HuH-7.5 (cell line): Measurements from ENCODE around the gene MAPK8IP2.

Experiments
- DNase-seq: peaks from one replicate; pipeline ENCODE4 v3.0.0; 2011; ENCODE audit warnings: low spot score

The MAPK8IP2 gene

GRCh38 chr22:50575426-50575941, 25.1 kb upstream of the MAPK8IP2 start:
- no peak for DNase-seq

GRCh38 chr22:50576070-50576469, 24.5 kb upstream of the MAPK8IP2 start:
- DNase-seq, result peak; percentile 88

GRCh38 chr22:50576806-50577696, 23.5 kb upstream of the MAPK8IP2 start:
- DNase-seq, result no peak

- no peak for DNase-seq
Measured at GRCh38 chr22:50577697-50577986, 23.0 kb upstream of the MAPK8IP2 start.

GRCh38 chr22:50577987-50578775, 22.4 kb upstream of the MAPK8IP2 start, which contains the start of gene CPT1B:
TSS of gene CPT1B (minus strand) at chr22:50578427. CDS start at chr22:50577915, 512 bp downstream.
- DNase-seq, result no peak

- DNase-seq, result no peak
Measured at GRCh38 chr22:50578776-50579310, 21.8 kb upstream of the MAPK8IP2 start.

GRCh38 chr22:50579752-50580151, 20.8 kb upstream of the MAPK8IP2 start:
- no peak for DNase-seq

GRCh38 chr22:50581031-50581949, 19.3 kb upstream of the MAPK8IP2 start:
- no peak for DNase-seq

GRCh38 chr22:50581950-50582492, 18.6 kb upstream of the MAPK8IP2 start:
- DNase-seq, result no peak

GRCh38 chr22:50582493-50583293, 17.9 kb upstream of the MAPK8IP2 start, which contains the start of gene CHKB:
TSS of gene CHKB (minus strand) at chr22:50582849. CDS start at chr22:50582781, 68 bp downstream.
- DNase-seq, result peak; percentile 100

GRCh38 chr22:50583294-50583861, 17.2 kb upstream of the MAPK8IP2 start:
- no peak for DNase-seq

- no peak for DNase-seq
Measured at GRCh38 chr22:50584106-50585096, 16.2 kb upstream of the MAPK8IP2 start.

GRCh38 chr22:50585238-50585637, 15.4 kb upstream of the MAPK8IP2 start:
- no peak for DNase-seq

- no peak for DNase-seq
Measured at GRCh38 chr22:50585781-50586180, 14.8 kb upstream of the MAPK8IP2 start.

- DNase-seq, result no peak
Measured at GRCh38 chr22:50586416-50586815, 14.2 kb upstream of the MAPK8IP2 start.

GRCh38 chr22:50587407-50587806, 13.2 kb upstream of the MAPK8IP2 start:
- no peak for DNase-seq

GRCh38 chr22:50595189-50595588, 5.4 kb upstream of the MAPK8IP2 start:
- DNase-seq, result no peak

- DNase-seq, result no peak
Measured at GRCh38 chr22:50597097-50597496, 3.5 kb upstream of the MAPK8IP2 start.
